B cell (primary cell): ENCODE data around the gene SCUBE1. TPM values are rescaled to one million over a fixed set of nuclear protein-coding genes. Genes with fewer than 3 reads are reported as not detected.

Experiments used
- ATAC-seq: fragments of 200-7000 bp; cut with Tn5 transposase; one replicate; pipeline ENCODE4 v1.10.0; 2021; ENCODE audit warnings: low read depth, mild to moderate bottlenecking, moderate number of reproducible peaks, moderate library complexity
- CTCF ChIA-PET: fragments of 350-600 bp; sonication (Branson Sonifier 250); formaldehyde crosslinking; loops from one replicate; lab custom pipeline; 2021; ENCODE audit warnings: antibody characterized with exemption, inconsistent platforms; lab: Charles Lee
- POLR2A ChIA-PET: fragments of 350-600 bp; sonication (Branson Sonifier 250); formaldehyde crosslinking; loops from one replicate; lab custom pipeline; 2021; ENCODE audit warnings: antibody characterized with exemption; lab: Charles Lee
- DNase-seq: peaks from one replicate; pipeline ENCODE4 v3.0.0; 2013
- H2AFZ ChIP-seq: 2 replicates; pipeline ENCODE4 v1.6.1; 2012; ENCODE audit warnings: mild to moderate bottlenecking, low read depth, low read length; ENCODE audit not compliant: insufficient read depth, poor library complexity, severe bottlenecking
- H3K27ac ChIP-seq, 2 donors: 1 replicate in 1 of 2; 2 replicates in 1 of 2; pipeline ENCODE4 v1.5.1; 2012 to 2013; ENCODE audit warnings: low read length in 2 of 2, mild to moderate bottlenecking in 2 of 2, moderate library complexity in 1 of 2
- H3K27me3 ChIP-seq, 4 experiments: fragments of 200-600 bp in 1 of 4; sonication (generic) in 1 of 4; replicated peaks in 1 of 4; 1 replicate in 2 of 4; 2 replicates in 2 of 4; pipeline versions ENCODE4 v1.6.1 to v1.7.0; 2013 to 2016; ENCODE audit warnings: low read length in 3 of 4, mild to moderate bottlenecking in 2 of 4, mixed read lengths in 1 of 4, moderate library complexity in 1 of 4; ENCODE audit not compliant: insufficient read depth in 4 of 4, control insufficient read depth in 3 of 4; ENCODE audit errors: control extremely low read depth in 1 of 4
- H3K36me3 ChIP-seq, 2 experiments: replicated peaks in 1 of 2; 1 replicate in 1 of 2; 2 replicates in 1 of 2; pipeline versions ENCODE4 v1.6.1 to v1.7.1; 2013; ENCODE audit warnings: low read length in 1 of 2; ENCODE audit not compliant: insufficient read depth in 2 of 2, control insufficient read depth in 1 of 2; ENCODE audit errors: control extremely low read depth in 1 of 2, extremely low read depth in 1 of 2
- H3K4me1 ChIP-seq, 2 donors: fragments of 200-600 bp in 1 of 2; sonication (generic) in 1 of 2; 1 replicate in 1 of 2; 2 replicates in 1 of 2; pipeline versions ENCODE4 v1.5.1 to v1.6.1; 2013 to 2017; ENCODE audit warnings: low read length in 2 of 2; ENCODE audit not compliant: control insufficient read depth in 2 of 2, insufficient read depth in 2 of 2
- H3K4me2 ChIP-seq: replicated peaks from 2 replicates; pipeline ENCODE3; 2012; ENCODE audit warnings: mild to moderate bottlenecking, low read depth, low read length; ENCODE audit not compliant: poor library complexity, severe bottlenecking
- H3K4me3 ChIP-seq, 5 experiments: fragments of 200-600 bp in 1 of 5; sonication (generic) in 1 of 5; 1 replicate in 3 of 5; 2 replicates in 2 of 5; pipeline versions ENCODE4 v1.5.1 to v1.7.0; 2011 to 2016; ENCODE audit warnings: low read length in 4 of 5, mild to moderate bottlenecking in 4 of 5, low read depth in 2 of 5, control low read depth in 1 of 5, moderate library complexity in 1 of 5; ENCODE audit not compliant: insufficient read depth in 1 of 5; ENCODE audit errors: control extremely low read depth in 1 of 5, extremely low read depth in 1 of 5
- H3K79me2 ChIP-seq: fragments of 200-600 bp; sonication (generic); one replicate; pipeline ENCODE4 v1.6.0; 2016; ENCODE audit warnings: low read length; ENCODE audit not compliant: control insufficient read depth, insufficient read depth
- H3K9ac ChIP-seq: fragments of 200-600 bp; sonication (generic); 2 replicates; pipeline ENCODE4 v1.6.1; 2017; ENCODE audit warnings: mild to moderate bottlenecking, low read length, moderate library complexity
- H3K9me3 ChIP-seq, 3 donors: one replicate each; pipeline versions ENCODE4 v1.6.1 to v1.7.1; 2013; ENCODE audit warnings: low read length in 2 of 3; ENCODE audit not compliant: control insufficient read depth in 2 of 3, insufficient read depth in 1 of 3; ENCODE audit errors: control extremely low read depth in 1 of 3
- H4K20me1 ChIP-seq: 2 replicates; pipeline ENCODE4 v1.6.0; 2012; ENCODE audit warnings: mild to moderate bottlenecking, low read length; ENCODE audit not compliant: insufficient read depth, control insufficient read depth, poor library complexity, severe bottlenecking
- H3K27ac Mint-ChIP-seq: one replicate; pipeline ENCODE4 v1.8.0; 2021; ENCODE audit warnings: mixed read lengths
- H3K27me3 Mint-ChIP-seq: one replicate; pipeline ENCODE4 v1.8.0; 2021; ENCODE audit warnings: mixed read lengths
- H3K4me1 Mint-ChIP-seq: one replicate; pipeline ENCODE4 v1.8.0; 2021; ENCODE audit warnings: mixed read lengths
- H3K4me3 Mint-ChIP-seq: one replicate; pipeline ENCODE4 v1.8.0; 2021; ENCODE audit warnings: mixed read lengths
- H3K9me3 Mint-ChIP-seq: one replicate; pipeline ENCODE4 v1.8.0; 2022; ENCODE audit warnings: mixed read lengths; ENCODE audit not compliant: insufficient read depth
- EZH2 ChIP-seq: IDR thresholded peaks from 2 replicates; pipeline ENCODE4 v1.6.1; 2012; ENCODE audit warnings: borderline replicate concordance, low read depth, mild to moderate bottlenecking, moderate library complexity, low read length; ENCODE audit not compliant: insufficient read depth, poor library complexity, severe bottlenecking
- WGBS: methylation state at CpG from one replicate; pipeline ENCODE4 v1.1.5; 2013; ENCODE audit warnings: missing lambda C conversion rate; ENCODE audit not compliant: insufficient coverage; 5-methylcytosine and 5-hydroxymethylcytosine counted together
- intact Hi-C: fragments of 100-400 bp; cut with micrococcal nuclease; formaldehyde crosslinking; loops from one replicate; pipeline ENCODE4 v1.10.0; 2022
- polyA plus RNA-seq: library from polyadenylated mRNA; depleted of rRNA; stranded (reverse); fragments of >200 nt; gene quantifications from 2 replicates; pipeline ENCODE4 v1.2.3, GENCODE V29; 2012
- total RNA-seq, 2 donors: library from RNA; stranded (reverse); fragments of 120-200 nt in 1 of 2; gene quantifications; 1 replicate in 1 of 2; 2 replicates in 1 of 2; pipeline versions ENCODE4 v1.2.3 to v1.2.4, GENCODE V29; 2013 to 2022
- TF ChIP-seq, protein P1 (sequence below): fragments of 200-600 bp; IDR thresholded peaks from one replicate; pipeline ENCODE4 v1.8.0; 2022; ENCODE audit warnings: antibody characterized with exemption, mild to moderate bottlenecking

Gene SCUBE1
- total and polyA plus RNA-seq, 2 donors (not counting 1 experiment from before 2014, with no cell fraction given), result not detected

DNA sequence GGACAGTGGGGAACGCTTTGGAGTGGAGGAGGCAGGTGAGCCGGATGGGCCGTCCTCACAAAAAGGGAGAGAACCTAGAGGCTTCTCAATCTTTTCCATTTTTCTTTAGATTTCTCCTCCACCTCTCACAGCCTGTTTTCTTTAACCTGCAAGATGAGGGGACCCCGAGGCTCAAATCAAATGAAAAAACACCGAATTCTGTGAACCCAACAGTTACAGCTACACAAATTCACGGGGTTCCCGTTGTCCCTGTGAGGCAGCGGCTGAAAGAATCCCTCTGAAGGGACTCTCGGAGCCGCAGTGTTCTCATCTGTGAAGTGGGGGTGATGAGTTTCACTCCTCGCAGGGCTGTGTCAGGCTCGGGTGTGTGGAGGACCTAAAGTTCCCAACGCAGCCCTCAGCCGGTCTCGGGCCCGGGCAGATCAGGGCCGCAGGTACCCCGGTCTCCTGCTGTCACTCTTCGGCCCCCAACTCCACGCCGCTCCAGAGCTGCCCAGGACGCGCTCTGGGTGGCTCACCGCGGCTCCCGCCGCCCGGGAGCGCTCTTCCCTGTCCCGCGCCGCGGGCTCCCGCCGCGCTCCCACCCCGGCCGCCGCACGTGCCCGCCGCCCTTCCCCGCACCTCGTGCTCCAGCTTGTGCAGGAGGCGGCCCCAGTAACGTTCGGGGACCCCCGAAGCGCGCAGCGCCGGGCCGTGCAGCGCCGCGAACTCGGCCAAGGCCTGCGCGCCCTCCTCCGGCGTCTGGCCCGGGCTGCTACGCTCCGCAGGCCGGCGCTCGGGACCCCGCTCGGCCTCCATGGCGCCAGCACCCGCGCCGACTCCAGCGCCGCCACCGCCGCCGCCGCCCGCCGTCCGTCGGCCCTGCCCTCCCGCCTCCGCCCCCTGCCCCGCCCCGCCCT, 156.7 kb downstream of the SCUBE1 start, which contains the start of gene TTLL12:
TTLL12 (minus strand) TSS at position 863 of the 899 bp plus-strand sequence; CDS start at position 798, 65 bp downstream.
- Histone ChIP-seq H3K27ac (peak within 1 kb of the TSS; percentile 95 to 98), H3K79me2 (peaks cover 26% of the 10 kb centered on the region), H3K36me3 (peaks cover 0 to 4% of the 10 kb centered on the region in 2 experiments)

More for the DNA sequence above, 156.7 kb downstream of the SCUBE1 start, which contains the start of gene TTLL12:
- intact Hi-C loops, result loop anchor here (1.0 to 5.0 kb wide), 3 partner anchors 34 to 771 kb away; partner anchors contain the start of gene SAMM50
- Mint-ChIP-seq H3K27ac (peak within 1 kb of the TSS; percentile 96), H3K4me1 (peaks cover 18% of the 10 kb centered on the region), H3K9me3 (peaks cover 2% of the 10 kb centered on the region), H3K27me3 (peaks cover 3% of the 10 kb centered on the region), H3K4me3 (peak within 1 kb of the TSS; percentile 88)
- peaks cover 0 to 11% (median 0%) of the 10 kb centered on the region in 4 experiments for H3K27me3 ChIP-seq
- peaks cover 1 to 9% (median 3%) of the 10 kb centered on the region in 3 donors for H3K9me3 ChIP-seq
- H3K4me2 ChIP-seq, result peak within 1 kb of the TSS; percentile 86
- peaks cover 14 to 19% of the 10 kb centered on the region in 2 donors for H3K4me1 ChIP-seq
- DNase-seq (peak; percentile 85), ATAC-seq (peak; percentile 59)
- CTCF ChIA-PET, result interaction anchor here (1.2 kb wide), 2 partner anchors 17 to 38 kb away, joined by 3 to 4 read pairs; no protein-coding TSS in a partner anchor
- TF ChIP-seq, protein P1, sequence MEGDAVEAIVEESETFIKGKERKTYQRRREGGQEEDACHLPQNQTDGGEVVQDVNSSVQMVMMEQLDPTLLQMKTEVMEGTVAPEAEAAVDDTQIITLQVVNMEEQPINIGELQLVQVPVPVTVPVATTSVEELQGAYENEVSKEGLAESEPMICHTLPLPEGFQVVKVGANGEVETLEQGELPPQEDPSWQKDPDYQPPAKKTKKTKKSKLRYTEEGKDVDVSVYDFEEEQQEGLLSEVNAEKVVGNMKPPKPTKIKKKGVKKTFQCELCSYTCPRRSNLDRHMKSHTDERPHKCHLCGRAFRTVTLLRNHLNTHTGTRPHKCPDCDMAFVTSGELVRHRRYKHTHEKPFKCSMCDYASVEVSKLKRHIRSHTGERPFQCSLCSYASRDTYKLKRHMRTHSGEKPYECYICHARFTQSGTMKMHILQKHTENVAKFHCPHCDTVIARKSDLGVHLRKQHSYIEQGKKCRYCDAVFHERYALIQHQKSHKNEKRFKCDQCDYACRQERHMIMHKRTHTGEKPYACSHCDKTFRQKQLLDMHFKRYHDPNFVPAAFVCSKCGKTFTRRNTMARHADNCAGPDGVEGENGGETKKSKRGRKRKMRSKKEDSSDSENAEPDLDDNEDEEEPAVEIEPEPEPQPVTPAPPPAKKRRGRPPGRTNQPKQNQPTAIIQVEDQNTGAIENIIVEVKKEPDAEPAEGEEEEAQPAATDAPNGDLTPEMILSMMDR, result no peak
- no peak for TF ChIP-seq EZH2
- POLR2A ChIA-PET, result interaction anchor here (0.6 to 1.5 kb wide), 6 partner anchors 35 to 791 kb away, joined by 3 to 4 read pairs (median 3); partner anchors contain the start of genes MCAT and TSPO
- peak within 1 kb of the TSS; percentile 58 to 71 (median 61) for H3K4me3 ChIP-seq
- H2AFZ ChIP-seq, result peak within 1 kb of the TSS; percentile 88
- H3K9ac ChIP-seq, result peak within 1 kb of the TSS; percentile 75
- under 1% methylated on average over 57 of the region's 87 CpGs for whole genome bisulfite sequencing
- peaks cover 12% of the 10 kb centered on the region for H4K20me1 ChIP-seq
